Muscle of arm (tissue), 12 donors: ENCODE data around the gene ELMO2. TPM values are rescaled to one million over a fixed set of nuclear protein-coding genes. Genes with fewer than 3 reads are reported as not detected.

Experiments
- polyA plus RNA-seq, 12 donors: library from polyadenylated mRNA; unstranded; fragments of 120-200 nt; gene quantifications; one replicate each; pipeline ENCODE4 v1.2.1, GENCODE V29; 2013; ENCODE audit not compliant: insufficient read length in 12 of 12

The ELMO2 gene
- polyA plus RNA-seq, 12 donors = 38.0 to 66.0 (median 43.7) TPM; not detected in 1

Other genes with a start within 250 kb of the ELMO2 start
- under 1 TPM in 10 of 12 donors, not detected in 2; 0.09 to 0.59 (median 0.24) TPM for gene CDH22, start 98.1 kb downstream of the ELMO2 start, polyA plus RNA-seq
- 10 to 100 TPM in 8 of 12 donors, 1 to 10 TPM in 3, not detected in 1; 8.2 to 27.2 (median 14.5) TPM for gene ZNF334, start 106.9 kb upstream of the ELMO2 start, polyA plus RNA-seq
- gene OCSTAMP, start 144.0 kb upstream of the ELMO2 start, polyA plus RNA-seq = not detected
- 1 to 10 TPM in 10 of 12 donors, not detected in 2; 2.4 to 4.7 (median 3.3) TPM for gene SLC13A3, start 244.8 kb upstream of the ELMO2 start, polyA plus RNA-seq